ENCODE measurements around the gene TULP1.

The TULP1 gene

GRCh38 chr6:35473075-35473849, 39.4 kb downstream of the TULP1 start:
- DNase-seq, result no peak
- intact Hi-C loops (cut with DNase I), result no loop called here

GRCh38 chr6:35471836-35472345, 40.8 kb downstream of the TULP1 start:
- intact Hi-C loops (cut with DNase I), result no loop called here

GRCh38 chr6:35470663-35471120, 42.0 kb downstream of the TULP1 start:
- intact Hi-C loops (cut with DNase I), result no loop called here
- DNase-seq, result peak in 1 of 42 donors; percentile 19

More at GRCh38 chr6:35471836-35472345, 40.8 kb downstream of the TULP1 start:
- no peak for DNase-seq

- intact Hi-C loops (cut with DNase I), result no loop called here
- DNase-seq, result no peak
Observed at GRCh38 chr6:35469751-35470662, 42.7 kb downstream of the TULP1 start.

GRCh38 chr6:35468980-35469750, 43.5 kb downstream of the TULP1 start:
- DNase-seq, result peak in 9 of 42 donors; percentile 18 to 71 (median 42)
- intact Hi-C loops (cut with DNase I), result loop anchor here (1.0 kb wide), 1 partner anchor 127 kb away; the partner anchor contains the start of gene PPARD

- intact Hi-C loops (cut with DNase I), result loop anchor here (1.0 kb wide), 1 partner anchor 126 kb away; the partner anchor contains the start of gene PPARD
- peak; percentile 91 to 98 (median 96) for DNase-seq
Observed at GRCh38 chr6:35468181-35468979, 44.3 kb downstream of the TULP1 start, which contains the start of gene RPL10A. TSS of gene RPL10A (plus strand) at chr6:35468401. CDS start at chr6:35468435, 34 bp downstream.

GRCh38 chr6:35465646-35466045, 47.0 kb downstream of the TULP1 start:
- DNase-seq, result no peak
- intact Hi-C loops (cut with DNase I), result no loop called here

GRCh38 chr6:35463292-35463691, 49.4 kb downstream of the TULP1 start:
- DNase-seq, result no peak
- intact Hi-C loops (cut with DNase I), result no loop called here

GRCh38 chr6:35461270-35461669, 51.4 kb downstream of the TULP1 start:
- intact Hi-C loops (cut with DNase I), result no loop called here
- DNase-seq, result no peak

GRCh38 chr6:35457907-35458306, 54.8 kb downstream of the TULP1 start:
- no peak for DNase-seq
- intact Hi-C loops (cut with DNase I), result no loop called here

GRCh38 chr6:35454391-35455110, 58.1 kb downstream of the TULP1 start:
- intact Hi-C loops (cut with DNase I), result no loop called here
- DNase-seq, result no peak

- intact Hi-C loops (cut with DNase I), result no loop called here
- DNase-seq, result no peak
Observed at GRCh38 chr6:35453236-35453635, 59.5 kb downstream of the TULP1 start.

- peak; percentile 83 to 97 (median 92) for DNase-seq
- intact Hi-C loops (cut with DNase I), result no loop called here
Observed at GRCh38 chr6:35452183-35453090, 60.3 kb downstream of the TULP1 start, which contains the start of gene FANCE. TSS of gene FANCE (plus strand) at chr6:35452338. CDS start at chr6:35452546, 208 bp downstream.

- DNase-seq, result no peak
- intact Hi-C loops (cut with DNase I), result loop anchor here (2.0 kb wide), 1 partner anchor 109 kb away; the partner anchor contains the start of gene PPARD
Observed at GRCh38 chr6:35451354-35452182, 61.1 kb downstream of the TULP1 start.

- intact Hi-C loops (cut with DNase I), result no loop called here
Observed at GRCh38 chr6:35449287-35449881, 63.3 kb downstream of the TULP1 start.

More at GRCh38 chr6:35449287-35449881, 63.3 kb downstream of the TULP1 start:
- peak in 27 of 42 donors; percentile 19 to 72 (median 38) for DNase-seq

All from head of caudate nucleus (tissue), 42 donors.